HS-27A (cell line): Measurements from ENCODE around the gene TRAPPC2L.

Experiments used
- DNase-seq: peaks from one replicate; pipeline ENCODE4 v3.0.0-alpha.2; 2012; ENCODE audit warnings: low read depth, missing footprints

The TRAPPC2L gene

GRCh38 chr16:88861359-88861758 lies 4.4 kb downstream of the TRAPPC2L start:
- DNase-seq = no peak

GRCh38 chr16:88862968-88863367 lies 6.0 kb downstream of the TRAPPC2L start:
- DNase-seq = no peak

- DNase-seq = no peak
Measured at GRCh38 chr16:88863426-88863825, 6.5 kb downstream of the TRAPPC2L start.

GRCh38 chr16:88864099-88864498 lies 7.2 kb downstream of the TRAPPC2L start:
- no peak for DNase-seq

- no peak for DNase-seq
Measured at GRCh38 chr16:88864521-88864920, 7.6 kb downstream of the TRAPPC2L start.

- DNase-seq = no peak
Measured at GRCh38 chr16:88865310-88865709, 8.4 kb downstream of the TRAPPC2L start.

GRCh38 chr16:88865742-88866141 lies 8.8 kb downstream of the TRAPPC2L start:
- DNase-seq = no peak

GRCh38 chr16:88866151-88866920 lies 9.4 kb downstream of the TRAPPC2L start, which contains the start of gene PABPN1L:
Gene PABPN1L (minus strand): TSS chr16:88866660. CDS start chr16:88866606, 54 bp downstream.
- DNase-seq = no peak

- no peak for DNase-seq
Measured at GRCh38 chr16:88867581-88868246, 10.8 kb downstream of the TRAPPC2L start.

GRCh38 chr16:88868974-88869672 lies 12.2 kb downstream of the TRAPPC2L start:
- DNase-seq = no peak

GRCh38 chr16:88869673-88869980 lies 12.7 kb downstream of the TRAPPC2L start:
- DNase-seq = no peak

- DNase-seq = no peak
Measured at GRCh38 chr16:88870608-88871348, 13.9 kb downstream of the TRAPPC2L start.

- no peak for DNase-seq
Measured at GRCh38 chr16:88871349-88871702, 14.4 kb downstream of the TRAPPC2L start.

GRCh38 chr16:88871730-88872416 lies 14.9 kb downstream of the TRAPPC2L start:
- no peak for DNase-seq

- no peak for DNase-seq
Measured at GRCh38 chr16:88872650-88873331, 15.9 kb downstream of the TRAPPC2L start.

- no peak for DNase-seq
Measured at GRCh38 chr16:88874938-88875599, 18.1 kb downstream of the TRAPPC2L start.

GRCh38 chr16:88875703-88876234 lies 18.8 kb downstream of the TRAPPC2L start:
- no peak for DNase-seq

GRCh38 chr16:88876942-88877526 lies 20.1 kb downstream of the TRAPPC2L start:
- DNase-seq = no peak

GRCh38 chr16:88877564-88878289 lies 20.8 kb downstream of the TRAPPC2L start:
- DNase-seq = no peak
